ENCODE data around the gene DGKI. TPM values are rescaled to one million over a fixed set of nuclear protein-coding genes. Genes with fewer than 3 reads are reported as not detected.

The DGKI gene
- total RNA-seq, 1 experiment from 2014 or later, result 0.79 TPM

DNA sequence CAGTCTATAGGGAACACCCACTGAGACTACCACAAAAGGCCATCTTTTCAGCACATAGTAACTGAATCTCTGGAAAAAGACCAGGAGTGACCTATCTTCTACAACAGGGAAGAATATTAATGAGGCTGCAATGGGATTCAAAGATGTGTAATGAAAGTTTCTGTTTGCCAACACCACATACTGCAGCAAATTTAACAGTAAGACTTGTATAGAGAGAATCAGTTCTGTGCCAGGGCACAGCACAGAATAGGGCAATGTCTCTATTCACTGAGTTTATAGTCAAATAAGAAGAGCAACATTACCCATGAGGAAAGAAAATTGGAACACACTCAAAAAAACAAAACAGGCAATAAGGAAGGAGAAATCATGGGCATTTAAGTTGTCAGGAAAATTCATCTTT lies 411.8 kb downstream of the DGKI start:
- no peaks in the 10 kb centered on the region for H3K27me3 Mint-ChIP-seq (ENCODE audit: low read depth)
- H3K4me3 Mint-ChIP-seq, result no peak overlapping the region
- peaks cover 6% of the 10 kb centered on the region; the same call in 1 of the 2 replicates for H3K9me3 Mint-ChIP-seq
- H3K36me3 Mint-ChIP-seq, result no peaks in the 10 kb centered on the region; the same call in 1 of the 2 replicates
- peaks cover 8% of the 10 kb centered on the region for H3K4me1 Mint-ChIP-seq
- POLR2A ChIA-PET, result no interaction called here
- DNase-seq (ENCODE audit: low spot score) (no peak), ATAC-seq (no peak)
- no peak for TF ChIP-seq PRDM15 (CRISPR knock-in tag; IDR thresholded peaks at IDR 0.05)
- TF ChIP-seq, protein P1, sequence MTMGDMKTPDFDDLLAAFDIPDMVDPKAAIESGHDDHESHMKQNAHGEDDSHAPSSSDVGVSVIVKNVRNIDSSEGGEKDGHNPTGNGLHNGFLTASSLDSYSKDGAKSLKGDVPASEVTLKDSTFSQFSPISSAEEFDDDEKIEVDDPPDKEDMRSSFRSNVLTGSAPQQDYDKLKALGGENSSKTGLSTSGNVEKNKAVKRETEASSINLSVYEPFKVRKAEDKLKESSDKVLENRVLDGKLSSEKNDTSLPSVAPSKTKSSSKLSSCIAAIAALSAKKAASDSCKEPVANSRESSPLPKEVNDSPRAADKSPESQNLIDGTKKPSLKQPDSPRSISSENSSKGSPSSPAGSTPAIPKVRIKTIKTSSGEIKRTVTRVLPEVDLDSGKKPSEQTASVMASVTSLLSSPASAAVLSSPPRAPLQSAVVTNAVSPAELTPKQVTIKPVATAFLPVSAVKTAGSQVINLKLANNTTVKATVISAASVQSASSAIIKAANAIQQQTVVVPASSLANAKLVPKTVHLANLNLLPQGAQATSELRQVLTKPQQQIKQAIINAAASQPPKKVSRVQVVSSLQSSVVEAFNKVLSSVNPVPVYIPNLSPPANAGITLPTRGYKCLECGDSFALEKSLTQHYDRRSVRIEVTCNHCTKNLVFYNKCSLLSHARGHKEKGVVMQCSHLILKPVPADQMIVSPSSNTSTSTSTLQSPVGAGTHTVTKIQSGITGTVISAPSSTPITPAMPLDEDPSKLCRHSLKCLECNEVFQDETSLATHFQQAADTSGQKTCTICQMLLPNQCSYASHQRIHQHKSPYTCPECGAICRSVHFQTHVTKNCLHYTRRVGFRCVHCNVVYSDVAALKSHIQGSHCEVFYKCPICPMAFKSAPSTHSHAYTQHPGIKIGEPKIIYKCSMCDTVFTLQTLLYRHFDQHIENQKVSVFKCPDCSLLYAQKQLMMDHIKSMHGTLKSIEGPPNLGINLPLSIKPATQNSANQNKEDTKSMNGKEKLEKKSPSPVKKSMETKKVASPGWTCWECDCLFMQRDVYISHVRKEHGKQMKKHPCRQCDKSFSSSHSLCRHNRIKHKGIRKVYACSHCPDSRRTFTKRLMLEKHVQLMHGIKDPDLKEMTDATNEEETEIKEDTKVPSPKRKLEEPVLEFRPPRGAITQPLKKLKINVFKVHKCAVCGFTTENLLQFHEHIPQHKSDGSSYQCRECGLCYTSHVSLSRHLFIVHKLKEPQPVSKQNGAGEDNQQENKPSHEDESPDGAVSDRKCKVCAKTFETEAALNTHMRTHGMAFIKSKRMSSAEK (CRISPR knock-in tag; IDR thresholded peaks at IDR 0.05; ENCODE audit: borderline replicate concordance), result no peak
- no peak for TF ChIP-seq SP1 (CRISPR knock-in tag; conservative IDR thresholded peaks at IDR 0.05)
- TF ChIP-seq, protein P2, sequence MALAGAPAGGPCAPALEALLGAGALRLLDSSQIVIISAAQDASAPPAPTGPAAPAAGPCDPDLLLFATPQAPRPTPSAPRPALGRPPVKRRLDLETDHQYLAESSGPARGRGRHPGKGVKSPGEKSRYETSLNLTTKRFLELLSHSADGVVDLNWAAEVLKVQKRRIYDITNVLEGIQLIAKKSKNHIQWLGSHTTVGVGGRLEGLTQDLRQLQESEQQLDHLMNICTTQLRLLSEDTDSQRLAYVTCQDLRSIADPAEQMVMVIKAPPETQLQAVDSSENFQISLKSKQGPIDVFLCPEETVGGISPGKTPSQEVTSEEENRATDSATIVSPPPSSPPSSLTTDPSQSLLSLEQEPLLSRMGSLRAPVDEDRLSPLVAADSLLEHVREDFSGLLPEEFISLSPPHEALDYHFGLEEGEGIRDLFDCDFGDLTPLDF (CRISPR knock-in tag; IDR thresholded peaks at IDR 0.05), result no peak
- H3K27ac Mint-ChIP-seq, result no peak overlapping the region
- CTCF ChIA-PET, result no interaction called here

GRCh38 chr7:137434530-137434929 lies 412.2 kb downstream of the DGKI start:
- Mint-ChIP-seq H3K27me3 (ENCODE audit: low read depth) (no peaks in the 10 kb centered on the region), H3K9me3 (peaks cover 6% of the 10 kb centered on the region; the same call in 1 of the 2 replicates), H3K27ac (no peak overlapping the region), H3K36me3 (no peaks in the 10 kb centered on the region; the same call in 1 of the 2 replicates), H3K4me3 (no peak overlapping the region), H3K4me1 (peaks cover 4% of the 10 kb centered on the region)
- no peak for TF ChIP-seq ZNF671 (CRISPR knock-in tag; IDR thresholded peaks at IDR 0.05)
- no peak for TF ChIP-seq JAZF1 (CRISPR knock-in tag; IDR thresholded peaks at IDR 0.05)
- TF ChIP-seq SOX15 (CRISPR knock-in tag; IDR thresholded peaks at IDR 0.05), result no peak
- no peak for TF ChIP-seq ZMAT4 (CRISPR knock-in tag; IDR thresholded peaks at IDR 0.05)
- TF ChIP-seq SMAD3 (CRISPR knock-in tag; IDR thresholded peaks at IDR 0.05; ENCODE audit: borderline replicate concordance), result no peak
- no peak for TF ChIP-seq NFYB (CRISPR knock-in tag; conservative IDR thresholded peaks at IDR 0.05; ENCODE audit: low read depth)
- POLR2A ChIA-PET, result no interaction called here
- ATAC-seq (no peak), DNase-seq (ENCODE audit: low spot score) (no peak)
- CTCF ChIA-PET, result no interaction called here

DNA sequence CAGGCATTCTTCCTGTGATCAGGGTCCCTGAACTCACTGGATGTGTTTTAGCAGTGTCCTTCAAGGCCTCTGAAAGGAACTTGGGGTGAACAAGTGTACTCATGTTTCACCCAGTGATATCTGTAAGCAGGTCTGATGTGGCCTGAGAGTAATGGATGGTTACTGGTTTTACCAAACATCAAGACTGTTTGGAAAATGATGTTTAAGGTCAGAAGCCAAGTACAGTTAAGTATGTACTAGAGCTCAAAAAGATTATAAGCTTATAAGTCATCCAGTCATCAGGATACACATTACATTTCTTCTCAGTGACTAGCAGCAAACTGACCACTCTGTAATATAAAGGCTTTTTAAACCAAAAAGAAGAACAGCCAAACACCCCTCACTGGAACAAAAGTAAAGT lies 423.5 kb downstream of the DGKI start:
- Mint-ChIP-seq H3K4me3 (no peak overlapping the region), H3K27me3 (ENCODE audit: low read depth) (no peaks in the 10 kb centered on the region), H3K36me3 (peaks cover 26% of the 10 kb centered on the region), H3K9me3 (peaks cover 38% of the 10 kb centered on the region), H3K27ac (no peak overlapping the region), H3K4me1 (no peaks in the 10 kb centered on the region)
- POLR2A ChIA-PET, result no interaction called here
- ATAC-seq (no peak), DNase-seq (ENCODE audit: low spot score) (no peak)
- CTCF ChIA-PET, result no interaction called here
- TF ChIP-seq FOXK1 (CRISPR knock-in tag; IDR thresholded peaks at IDR 0.05) (no peak), NFE2L1 (CRISPR knock-in tag; IDR thresholded peaks at IDR 0.05) (no peak), TEAD1 (CRISPR knock-in tag; IDR thresholded peaks at IDR 0.05) (no peak), GTF2I (CRISPR knock-in tag; conservative IDR thresholded peaks at IDR 0.05) (no peak), SP1 (CRISPR knock-in tag; conservative IDR thresholded peaks at IDR 0.05) (no peak), CBFB (CRISPR knock-in tag; IDR thresholded peaks at IDR 0.05; ENCODE audit: low read depth) (no peak), CREB1 (CRISPR knock-in tag; IDR thresholded peaks at IDR 0.05) (no peak), ZNF138 (CRISPR knock-in tag; conservative IDR thresholded peaks at IDR 0.05) (no peak), HMGA2 (CRISPR knock-in tag; IDR thresholded peaks at IDR 0.05) (no peak), ZNF317 (CRISPR knock-in tag; IDR thresholded peaks at IDR 0.05; ENCODE audit: borderline replicate concordance, low read depth) (no peak)
- TF ChIP-seq, protein P3, sequence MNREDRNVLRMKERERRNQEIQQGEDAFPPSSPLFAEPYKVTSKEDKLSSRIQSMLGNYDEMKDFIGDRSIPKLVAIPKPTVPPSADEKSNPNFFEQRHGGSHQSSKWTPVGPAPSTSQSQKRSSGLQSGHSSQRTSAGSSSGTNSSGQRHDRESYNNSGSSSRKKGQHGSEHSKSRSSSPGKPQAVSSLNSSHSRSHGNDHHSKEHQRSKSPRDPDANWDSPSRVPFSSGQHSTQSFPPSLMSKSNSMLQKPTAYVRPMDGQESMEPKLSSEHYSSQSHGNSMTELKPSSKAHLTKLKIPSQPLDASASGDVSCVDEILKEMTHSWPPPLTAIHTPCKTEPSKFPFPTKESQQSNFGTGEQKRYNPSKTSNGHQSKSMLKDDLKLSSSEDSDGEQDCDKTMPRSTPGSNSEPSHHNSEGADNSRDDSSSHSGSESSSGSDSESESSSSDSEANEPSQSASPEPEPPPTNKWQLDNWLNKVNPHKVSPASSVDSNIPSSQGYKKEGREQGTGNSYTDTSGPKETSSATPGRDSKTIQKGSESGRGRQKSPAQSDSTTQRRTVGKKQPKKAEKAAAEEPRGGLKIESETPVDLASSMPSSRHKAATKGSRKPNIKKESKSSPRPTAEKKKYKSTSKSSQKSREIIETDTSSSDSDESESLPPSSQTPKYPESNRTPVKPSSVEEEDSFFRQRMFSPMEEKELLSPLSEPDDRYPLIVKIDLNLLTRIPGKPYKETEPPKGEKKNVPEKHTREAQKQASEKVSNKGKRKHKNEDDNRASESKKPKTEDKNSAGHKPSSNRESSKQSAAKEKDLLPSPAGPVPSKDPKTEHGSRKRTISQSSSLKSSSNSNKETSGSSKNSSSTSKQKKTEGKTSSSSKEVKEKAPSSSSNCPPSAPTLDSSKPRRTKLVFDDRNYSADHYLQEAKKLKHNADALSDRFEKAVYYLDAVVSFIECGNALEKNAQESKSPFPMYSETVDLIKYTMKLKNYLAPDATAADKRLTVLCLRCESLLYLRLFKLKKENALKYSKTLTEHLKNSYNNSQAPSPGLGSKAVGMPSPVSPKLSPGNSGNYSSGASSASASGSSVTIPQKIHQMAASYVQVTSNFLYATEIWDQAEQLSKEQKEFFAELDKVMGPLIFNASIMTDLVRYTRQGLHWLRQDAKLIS (CRISPR knock-in tag; IDR thresholded peaks at IDR 0.05; ENCODE audit: borderline replicate concordance), result no peak
